GM12873 (cell line): ENCODE results near the gene DHX30.

Experiments used
- CTCF ChIP-seq: IDR thresholded peaks from 2 replicates; pipeline ENCODE4 v1.5.1; 2012; ENCODE audit warnings: low read depth, mild to moderate bottlenecking, moderate library complexity, low read length, control low read depth; ENCODE audit not compliant: insufficient read depth; ENCODE audit errors: missing control alignments

DHX30 gene

GRCh38 chr3:47817609-47818008 lies 14.7 kb downstream of the DHX30 start:
- TF ChIP-seq CTCF, result no peak

- TF ChIP-seq CTCF, result peak; percentile 87
Observed at GRCh38 chr3:47824541-47825473, 21.9 kb downstream of the DHX30 start.

- TF ChIP-seq CTCF, result no peak
Observed at GRCh38 chr3:47825590-47825989, 22.7 kb downstream of the DHX30 start.

- TF ChIP-seq CTCF, result no peak
Observed at GRCh38 chr3:47836986-47837385, 34.0 kb downstream of the DHX30 start.

GRCh38 chr3:47838503-47838902 lies 35.6 kb downstream of the DHX30 start:
- TF ChIP-seq CTCF, result no peak

GRCh38 chr3:47841786-47842349 lies 38.9 kb downstream of the DHX30 start:
- TF ChIP-seq CTCF, result no peak

GRCh38 chr3:47846186-47846879 lies 43.4 kb downstream of the DHX30 start:
- TF ChIP-seq CTCF, result no peak
